ENCODE measurements around the gene MRPS24.

Gene MRPS24

DNA sequence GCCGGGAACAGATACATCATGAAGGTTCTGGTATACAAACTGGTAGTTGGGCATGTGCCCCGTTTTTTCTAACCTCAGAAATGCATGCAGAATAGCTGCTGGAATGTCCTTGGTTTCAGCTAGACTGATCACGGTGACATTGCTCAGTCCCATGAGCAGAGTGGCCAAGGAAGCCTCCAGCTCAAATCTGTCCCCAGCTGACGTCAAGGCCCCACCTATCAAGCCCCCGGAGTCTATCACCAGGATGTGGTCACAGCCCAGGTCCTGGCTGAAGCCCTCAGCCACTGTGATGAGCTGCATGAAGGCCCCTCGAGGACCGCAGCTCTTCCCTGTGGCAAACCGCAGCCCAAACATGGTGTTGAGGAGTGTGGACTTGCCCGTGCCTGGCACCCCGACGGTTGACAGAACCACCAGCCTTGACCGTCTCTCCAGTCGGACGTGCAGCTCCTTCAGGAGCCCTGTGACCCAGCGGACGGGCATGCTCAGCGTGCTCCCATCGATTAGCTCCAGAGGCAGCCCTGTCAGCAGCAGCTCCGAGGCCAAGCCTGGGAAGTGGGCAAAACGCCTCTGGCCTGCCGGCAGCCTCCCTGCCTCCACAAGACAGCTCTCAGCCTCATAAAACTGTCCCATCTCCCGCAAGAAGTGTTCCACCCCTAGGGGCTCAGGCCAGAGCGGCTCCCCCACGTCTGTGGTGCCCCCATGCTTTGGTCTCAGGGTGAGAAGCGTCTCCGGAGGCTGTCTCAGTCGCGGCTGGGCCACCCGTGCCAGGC, 7.8 kb upstream of the MRPS24 start:
- no peak for DNase-seq

DNA sequence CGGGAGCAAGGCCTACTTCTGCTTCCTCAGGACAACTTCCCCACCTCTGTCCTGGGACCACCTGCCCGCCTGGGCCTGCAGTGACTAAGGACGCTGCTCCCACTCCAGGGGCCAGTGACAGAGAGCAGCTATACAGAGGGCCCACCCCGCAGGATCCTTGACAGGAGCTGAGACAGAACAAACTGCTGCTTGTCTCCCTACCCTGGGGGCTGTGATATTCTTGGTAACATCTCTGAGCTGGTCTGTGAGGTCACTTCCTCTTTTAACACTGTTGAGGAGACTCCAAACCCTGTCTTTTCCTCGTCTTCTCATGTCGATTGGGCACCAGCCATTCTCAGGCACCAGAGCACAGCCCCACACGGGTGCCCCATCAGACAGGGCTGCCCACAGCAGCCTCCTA, 6.9 kb upstream of the MRPS24 start:
- no peak for DNase-seq

DNA sequence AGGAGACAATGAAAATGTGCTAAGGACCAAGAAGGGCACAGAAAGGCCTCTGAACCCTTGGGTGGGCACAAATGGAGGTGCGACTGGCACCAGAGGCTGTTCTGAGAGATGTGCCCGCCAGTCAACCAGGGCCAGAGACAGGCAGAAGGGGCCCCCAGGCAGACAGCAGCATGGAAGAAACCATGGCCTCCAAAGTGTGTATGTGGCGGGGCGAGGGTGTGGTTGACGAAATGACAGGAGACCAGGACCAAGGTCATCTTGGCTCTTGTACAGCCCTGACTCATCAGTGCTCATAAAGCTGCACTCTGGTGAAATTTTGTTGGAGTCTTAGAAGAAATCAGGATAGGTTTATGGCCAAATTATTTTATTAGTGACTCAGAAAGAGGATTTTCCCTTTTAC, 4.0 kb upstream of the MRPS24 start:
- no peak for DNase-seq

DNA sequence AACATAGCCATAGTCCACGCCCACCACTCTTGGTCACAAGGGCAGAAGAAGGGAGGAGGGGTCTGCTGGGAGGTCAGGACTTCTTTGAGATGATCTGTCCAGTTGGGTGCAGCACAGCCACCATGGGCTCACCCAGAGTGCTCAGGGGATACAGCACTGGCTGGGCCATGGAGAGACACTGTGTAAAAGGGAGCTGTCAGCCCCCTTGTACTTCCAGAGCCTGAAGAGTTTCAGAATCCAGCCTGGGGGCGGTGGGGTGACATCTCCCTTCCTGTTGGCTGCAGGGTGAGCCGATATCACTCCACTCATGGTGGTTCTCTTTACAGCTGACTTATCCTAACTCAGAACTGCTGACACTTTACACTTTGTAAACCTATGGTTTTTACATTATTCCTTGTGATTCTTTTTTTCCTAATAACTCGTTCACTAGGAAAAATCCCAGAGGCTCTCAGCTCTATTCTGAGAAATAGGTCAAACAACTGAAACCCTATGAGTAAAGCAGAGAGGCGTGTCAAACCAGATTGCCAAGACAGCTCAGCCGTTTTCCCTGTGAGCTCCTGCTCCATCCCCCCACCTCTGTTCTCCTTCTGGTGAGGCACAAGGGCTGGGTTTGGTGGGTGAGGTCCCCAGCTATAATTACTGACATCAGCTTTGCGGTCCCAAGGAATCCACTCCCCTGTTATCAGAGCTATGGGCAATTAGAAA, 3.2 kb upstream of the MRPS24 start:
- no peak for DNase-seq

DNA sequence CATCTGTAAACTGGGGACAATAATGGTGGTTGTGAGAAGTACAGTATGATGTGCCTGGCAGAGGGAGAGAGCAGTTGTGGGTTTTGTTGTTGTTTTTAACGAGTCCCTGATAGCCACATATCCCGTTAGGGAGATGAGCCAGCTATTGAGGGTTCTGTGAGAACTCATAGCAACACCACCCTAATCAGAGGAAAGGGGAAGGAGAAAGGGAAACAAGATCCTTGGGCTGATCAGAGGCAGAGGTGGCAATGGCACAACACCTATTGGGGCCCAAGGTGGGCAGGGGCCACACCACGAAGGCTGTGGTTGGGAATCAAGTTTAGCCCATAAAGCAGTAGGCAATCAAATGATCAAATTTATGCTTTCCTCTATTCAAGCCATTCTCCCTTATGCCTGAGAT, 1.7 kb upstream of the MRPS24 start:
- no peak for DNase-seq

DNA sequence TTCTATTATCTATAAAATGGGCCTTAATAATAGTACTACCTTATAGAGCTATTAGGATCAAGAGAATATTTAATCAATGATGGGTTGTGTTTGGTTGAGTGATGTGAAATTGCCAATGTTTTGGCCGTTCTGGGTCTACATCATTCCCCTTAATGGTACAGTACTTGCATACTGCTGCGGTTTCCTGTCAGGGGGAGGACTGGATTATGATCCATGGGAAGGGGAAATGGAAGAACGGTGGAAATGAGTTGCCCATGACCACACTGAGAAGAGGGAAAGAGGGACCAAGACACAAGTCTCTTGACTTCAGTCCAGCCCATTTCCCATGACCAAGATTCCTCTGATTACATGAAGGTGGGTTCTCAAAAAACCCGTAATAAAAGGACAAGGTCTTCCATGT, 999 bp upstream of the MRPS24 start:
- no peak for DNase-seq

DNA sequence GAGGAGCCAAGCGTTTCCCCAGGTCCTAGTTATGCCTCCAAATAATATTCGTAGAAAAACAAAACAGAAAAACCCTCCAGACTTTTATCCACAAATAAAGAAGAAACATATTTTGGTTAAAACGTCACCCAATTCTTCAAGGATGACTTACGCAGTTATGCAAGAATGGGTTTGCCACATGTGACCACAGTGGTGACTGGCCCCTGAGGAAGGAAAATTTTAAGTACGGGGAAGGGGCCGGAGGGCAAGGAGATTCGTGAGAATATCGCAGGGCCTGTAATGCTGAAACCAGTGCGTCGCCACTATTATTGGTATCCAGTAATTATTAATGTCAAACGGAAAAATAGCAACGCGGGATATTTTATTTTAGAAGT, 537 bp upstream of the MRPS24 start:
- DNase-seq = peak; percentile 60

DNA sequence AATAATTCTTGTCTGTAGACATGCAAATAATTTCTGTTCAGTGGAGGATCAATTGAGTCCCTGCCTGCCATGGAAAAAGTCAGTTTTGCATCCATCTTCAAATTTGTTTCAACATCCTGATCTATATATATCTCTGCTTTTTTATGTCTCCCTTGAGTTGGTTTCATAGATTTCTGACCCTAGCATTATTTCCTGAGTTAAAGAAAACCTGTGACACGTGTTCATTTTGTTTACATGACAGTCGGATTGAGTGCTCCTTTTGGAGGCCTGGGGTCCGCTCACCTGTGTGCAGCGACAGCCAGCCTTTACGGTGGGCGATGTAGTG, 674 bp downstream of the MRPS24 start:
- DNase-seq = no peak

DNA sequence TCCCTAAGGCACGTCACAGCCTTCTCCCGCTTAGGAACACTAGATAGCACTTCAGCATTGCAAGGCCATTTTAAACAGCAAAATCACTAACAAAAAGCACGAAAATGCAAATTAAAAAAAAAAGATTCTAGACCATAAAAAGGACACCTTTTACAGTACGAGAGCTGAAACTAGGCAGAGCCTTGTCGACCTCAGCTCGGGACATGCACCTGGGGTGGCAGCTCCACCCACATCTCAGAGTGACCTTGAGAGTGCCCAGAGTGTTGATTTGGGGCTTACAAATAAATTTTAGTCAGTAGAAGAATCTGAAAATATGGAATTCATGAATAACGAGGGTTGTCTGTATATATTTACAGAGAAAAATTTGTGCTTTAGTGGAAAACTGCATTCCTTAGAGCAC, 1.1 kb downstream of the MRPS24 start:
- DNase-seq = no peak

DNA sequence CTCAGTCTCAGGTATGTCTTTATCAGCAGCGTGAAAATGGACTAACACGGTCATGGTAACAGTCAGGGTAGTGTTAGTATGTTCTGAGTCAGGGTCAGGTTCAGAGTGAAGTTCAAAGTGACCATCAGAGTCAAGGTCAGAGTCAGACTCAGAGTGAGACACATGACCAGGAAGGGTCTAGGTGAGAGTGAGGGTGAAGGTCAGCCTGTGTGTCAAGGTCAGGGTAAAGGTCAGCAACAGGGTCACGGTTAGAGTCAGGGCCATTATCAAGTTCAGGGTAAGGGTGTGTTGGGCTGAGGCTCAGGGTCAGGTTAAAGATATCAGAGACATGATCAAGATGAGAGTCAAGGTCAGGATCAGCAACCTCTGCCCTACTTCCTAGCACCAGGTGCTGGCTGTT, 4.0 kb downstream of the MRPS24 start:
- DNase-seq = no peak

DNA sequence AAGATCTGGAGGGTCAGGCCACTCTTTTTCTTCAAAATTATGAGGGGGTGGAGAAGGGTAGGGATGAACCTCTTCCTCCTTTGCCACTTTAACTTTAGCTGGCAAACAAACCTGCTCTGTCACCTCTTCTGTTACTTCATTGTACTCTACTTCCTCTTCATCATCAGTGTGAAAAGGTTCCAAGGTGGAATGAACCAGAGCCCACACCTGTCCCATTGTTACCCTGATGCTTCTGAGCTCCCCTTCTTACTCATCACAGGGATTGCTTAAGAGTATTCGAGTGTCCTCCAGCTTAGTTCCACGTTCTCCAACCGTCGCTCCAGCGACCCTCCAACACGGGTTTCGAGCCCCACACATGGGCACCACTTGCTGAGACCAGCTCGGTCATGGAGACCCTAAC, 5.2 kb downstream of the MRPS24 start:
- DNase-seq = peak; percentile 20

DNA sequence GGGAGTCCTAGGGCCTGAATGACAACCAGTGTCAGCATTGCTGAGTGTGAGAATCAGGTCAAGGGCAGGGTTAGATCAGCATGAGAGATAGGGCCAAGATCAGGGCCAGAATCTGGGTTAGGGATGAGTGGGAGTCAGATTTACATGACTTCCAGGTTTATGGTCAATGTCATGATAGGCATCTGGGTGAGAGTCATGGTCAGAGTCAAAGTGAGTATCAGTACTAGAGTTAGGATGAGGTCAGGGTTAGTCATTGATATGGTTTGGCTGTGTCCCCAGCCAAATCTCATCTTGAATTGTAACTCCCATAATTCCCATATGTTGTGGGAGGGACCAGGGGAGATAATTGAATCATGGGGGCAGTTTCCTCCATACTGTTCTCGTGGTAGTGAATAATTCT, 12.3 kb downstream of the MRPS24 start:
- no peak for DNase-seq

DNA sequence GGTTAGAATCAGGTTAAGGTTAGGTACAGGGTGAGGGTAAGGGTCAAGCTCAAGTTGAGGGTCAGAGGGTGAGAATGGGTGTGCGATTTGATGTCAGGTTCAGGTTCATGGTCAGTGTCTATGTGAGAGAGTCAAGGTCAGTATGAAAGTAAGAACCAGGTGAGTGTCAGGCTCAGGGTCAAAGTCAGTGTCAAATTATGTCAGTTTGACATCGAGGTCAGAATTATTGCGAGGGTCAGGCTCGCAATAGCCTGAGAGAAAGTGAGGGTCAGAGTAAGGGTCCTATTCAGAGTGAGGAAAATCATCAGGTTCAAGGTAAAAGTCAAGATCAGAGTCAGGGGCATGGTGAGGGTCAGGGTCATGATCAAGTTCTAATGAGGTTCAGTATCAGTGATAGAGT, 13.0 kb downstream of the MRPS24 start:
- DNase-seq = no peak

DNA sequence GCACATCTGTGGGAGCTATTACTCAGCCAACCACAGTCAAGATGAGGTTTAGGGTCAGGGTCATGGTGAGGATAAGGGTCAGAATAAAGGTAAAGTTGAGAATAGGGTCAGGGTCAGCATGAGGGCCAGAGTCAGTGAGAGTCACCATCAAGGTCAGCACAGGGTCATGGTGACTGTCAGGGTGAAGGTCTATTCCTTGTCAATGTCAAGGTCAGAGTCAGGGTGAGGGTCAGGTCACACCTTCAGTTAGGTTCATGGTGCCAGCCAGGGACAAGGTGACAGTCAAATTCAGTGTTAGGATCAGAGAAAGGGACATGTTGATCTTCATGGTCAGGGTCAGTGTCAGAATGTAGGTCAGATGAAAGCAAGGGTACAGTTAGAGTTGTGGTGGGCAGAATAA, 14.1 kb downstream of the MRPS24 start:
- DNase-seq = no peak

DNA sequence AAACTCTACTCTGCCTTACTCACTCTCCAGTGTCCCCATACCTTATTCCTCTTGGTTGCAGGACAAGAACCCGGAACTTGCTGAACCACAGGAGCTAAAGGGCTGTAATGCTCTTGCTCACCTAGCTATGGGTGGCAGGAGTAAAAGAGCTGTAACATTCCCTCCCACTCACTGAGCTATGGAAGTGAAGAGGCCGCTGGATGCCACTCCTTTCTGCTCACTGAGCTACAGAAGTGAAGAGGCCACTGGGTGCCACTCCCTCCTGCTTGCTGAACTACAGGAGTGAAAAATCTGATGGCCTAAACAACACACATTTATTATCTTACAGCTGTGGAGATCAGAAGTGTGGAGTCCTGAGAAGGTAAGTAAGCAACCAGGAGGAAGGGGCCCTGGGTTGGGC, 17.5 kb downstream of the MRPS24 start:
- no peak for DNase-seq

DNA sequence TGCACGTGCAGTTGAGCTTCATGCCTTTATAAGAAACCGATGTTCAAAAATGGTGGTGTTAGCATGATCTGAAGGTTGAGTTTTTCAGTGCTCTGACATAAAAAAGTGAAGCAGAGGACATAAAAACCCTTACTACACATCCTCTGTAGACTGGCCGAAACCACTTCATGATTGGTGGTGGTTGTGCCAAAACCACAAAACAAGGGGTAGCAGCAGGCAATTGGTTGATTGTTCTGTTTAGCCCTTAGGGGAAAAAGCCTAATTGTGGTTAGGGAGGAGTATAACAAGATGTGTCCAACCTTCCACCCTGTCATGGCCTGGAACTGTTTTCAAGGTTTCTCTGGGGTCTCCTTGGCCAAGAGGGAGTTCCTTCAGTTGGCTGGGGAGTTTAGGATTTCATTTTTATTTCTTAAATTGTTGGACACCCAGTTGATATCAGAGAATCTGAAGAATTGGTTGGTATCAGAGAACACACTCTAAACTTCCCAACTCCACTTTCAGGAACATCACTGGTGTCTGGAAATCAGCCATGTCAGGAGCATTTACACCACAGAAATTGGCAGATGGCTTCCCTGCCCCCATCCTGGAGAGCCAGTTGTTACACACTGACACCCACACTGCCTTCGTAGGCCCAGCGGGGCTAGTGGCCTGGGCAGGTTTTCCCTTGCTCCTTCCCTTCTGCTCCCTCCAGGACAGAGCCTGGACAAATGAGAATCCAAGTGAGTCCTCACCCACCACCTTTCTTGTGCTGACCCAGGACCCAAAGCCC, 18.8 kb downstream of the MRPS24 start:
- DNase-seq = no peak

DNA sequence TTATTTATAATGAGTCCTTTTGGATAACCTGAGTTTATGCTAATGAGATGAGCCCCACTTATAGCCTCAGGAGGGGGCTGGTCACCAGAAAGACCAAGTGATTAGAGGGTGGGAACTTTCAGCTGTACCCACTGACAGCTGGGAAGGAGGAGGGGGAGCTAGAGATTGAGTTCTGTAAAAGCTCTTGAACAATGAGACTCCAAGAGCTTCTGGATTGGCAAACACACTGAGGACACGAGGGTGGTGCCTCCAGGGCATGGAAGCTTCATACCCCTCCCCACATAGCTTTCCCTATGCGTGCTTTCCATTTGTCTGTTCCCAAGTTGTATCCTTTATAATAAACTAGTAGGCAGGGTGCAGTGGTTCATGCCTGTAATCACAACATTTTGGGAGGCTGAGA, 20.3 kb downstream of the MRPS24 start:
- no peak for DNase-seq

DNA sequence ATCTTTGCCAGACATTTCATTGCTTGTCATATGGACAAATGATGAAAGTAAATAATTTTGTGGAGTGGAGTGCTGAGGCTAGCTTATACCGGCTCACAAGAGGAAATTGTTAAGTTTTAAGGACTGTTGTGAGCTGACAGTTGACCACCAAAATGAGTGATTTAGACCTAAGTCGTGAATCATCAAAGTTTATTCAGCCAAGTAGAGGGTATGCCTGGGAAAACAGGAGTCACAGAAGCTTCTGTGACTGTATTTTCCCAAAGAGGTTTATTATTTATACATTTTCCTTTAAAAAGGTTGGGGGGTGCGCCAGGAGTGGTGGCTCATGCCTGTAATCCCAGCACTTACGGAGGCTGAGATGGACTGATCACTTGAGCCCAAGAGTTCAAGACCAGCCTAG, 21.8 kb downstream of the MRPS24 start:
- DNase-seq = no peak

DNA sequence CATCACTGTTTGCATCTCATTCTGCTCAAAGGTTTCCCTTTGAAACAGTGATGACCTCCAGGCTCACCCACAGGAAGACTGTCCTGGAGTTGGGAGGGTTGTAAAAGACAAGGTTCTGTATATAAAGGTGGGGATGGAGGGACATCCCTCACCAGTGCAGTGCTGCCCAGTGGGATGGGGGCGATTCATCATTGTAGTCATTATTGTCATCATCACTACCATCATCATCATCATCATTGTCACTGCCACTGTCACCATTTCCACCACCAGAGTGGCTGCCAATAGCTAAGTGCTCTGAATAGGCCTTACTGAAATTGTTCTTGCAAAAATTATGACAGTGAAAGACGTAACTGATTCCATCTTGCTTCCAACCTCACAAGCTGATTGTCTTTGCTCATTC, 24.7 kb downstream of the MRPS24 start:
- no peak for DNase-seq

DNA sequence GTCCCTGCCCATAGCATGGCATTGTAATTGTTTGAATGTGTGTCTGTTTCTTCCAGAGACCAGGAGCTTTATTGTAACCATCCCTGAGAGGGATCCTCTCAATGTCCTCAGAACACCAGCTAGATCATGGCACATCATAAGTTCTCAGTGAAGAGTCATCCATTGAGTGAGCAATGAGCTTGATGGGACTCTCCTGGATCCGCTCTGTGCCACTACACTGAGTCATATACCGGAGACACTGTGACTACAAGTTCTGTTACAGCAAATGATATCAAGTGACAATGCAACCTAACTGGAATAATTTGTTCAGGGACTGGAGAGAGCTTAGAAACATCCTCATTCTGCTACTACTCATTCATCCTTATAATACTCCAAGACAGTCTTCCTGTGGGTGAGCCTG, 25.1 kb downstream of the MRPS24 start:
- no peak for DNase-seq

DNA sequence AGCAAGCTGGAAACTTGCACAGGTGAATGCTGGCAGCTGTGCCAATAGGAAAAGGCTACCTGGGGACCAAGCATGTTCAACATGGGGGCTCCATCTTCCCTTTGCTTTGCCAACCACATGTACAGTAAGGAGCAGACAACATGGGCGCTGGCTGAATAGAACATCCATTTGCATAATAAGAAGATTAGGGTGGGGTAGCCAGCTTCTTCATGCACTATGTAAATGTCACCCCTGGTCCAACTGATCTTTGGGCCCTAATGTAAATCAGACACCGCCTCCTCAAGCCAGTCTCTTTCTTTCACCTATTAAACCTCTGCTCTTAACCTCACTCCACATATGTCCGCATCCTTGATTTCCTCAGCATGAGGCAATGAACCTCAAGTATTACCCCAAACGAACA, 26.0 kb downstream of the MRPS24 start:
- DNase-seq = no peak

DNA sequence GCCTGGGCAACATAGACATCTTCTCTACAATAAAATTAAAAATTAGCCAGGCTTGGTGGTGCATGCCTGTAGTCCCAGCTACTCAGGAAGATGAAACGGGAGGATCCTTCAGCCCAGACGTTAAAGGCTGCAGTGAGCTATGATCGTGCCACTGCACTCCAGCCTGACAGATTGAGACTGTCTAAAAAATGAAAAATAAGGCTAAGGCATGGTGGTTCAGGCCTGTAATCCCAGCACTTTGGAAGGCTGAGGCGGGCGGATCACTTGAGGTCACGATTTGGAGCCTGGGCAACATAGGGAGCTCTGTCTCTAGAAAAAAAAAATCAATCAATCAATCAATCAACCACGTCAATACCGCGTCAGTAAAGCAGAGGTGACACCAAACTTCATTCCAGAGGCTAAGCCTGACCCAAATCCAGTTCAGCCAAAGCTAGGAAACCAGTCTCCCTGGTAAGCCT, 31.1 kb downstream of the MRPS24 start:
- DNase-seq = no peak

DNA sequence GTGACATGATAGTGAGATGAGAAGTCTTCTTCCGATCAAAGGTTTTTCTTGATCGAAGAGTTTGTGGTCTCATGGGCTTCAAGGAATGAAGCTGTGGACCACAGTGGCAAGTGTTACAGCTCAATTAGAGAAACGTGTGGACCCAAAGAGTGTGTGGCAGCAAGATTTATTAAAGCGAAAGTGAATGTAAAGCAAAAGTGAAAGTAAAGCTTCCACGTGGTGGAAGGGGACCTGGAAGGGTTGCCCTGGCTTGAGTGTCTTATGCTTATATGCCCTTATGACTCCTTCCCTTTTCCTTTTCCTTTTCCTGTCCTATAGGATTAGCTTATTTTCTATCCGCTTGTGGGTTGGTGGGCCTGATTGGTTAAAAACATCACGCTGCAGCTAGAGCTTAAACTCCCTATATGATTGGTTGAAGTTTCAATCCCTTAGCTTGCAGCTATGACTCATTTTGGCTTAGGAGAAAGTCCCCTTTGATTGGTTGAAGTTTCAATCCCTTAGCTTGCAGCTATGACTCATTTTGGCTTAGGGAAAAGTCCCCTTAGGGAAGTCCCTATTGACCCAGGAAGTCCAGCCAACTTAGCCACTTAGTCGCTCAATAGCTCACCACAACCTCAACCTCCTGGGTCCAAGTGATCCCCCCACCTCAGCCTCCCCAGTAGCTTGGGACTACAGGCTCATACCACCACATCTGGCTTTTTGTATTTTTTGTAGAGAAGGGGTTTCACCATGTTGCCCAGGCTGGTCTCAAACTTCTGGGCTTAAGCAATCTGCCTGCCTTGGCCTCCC, 34.7 kb downstream of the MRPS24 start:
- peak; percentile 76 for DNase-seq
